ENCODE data around the gene FGD5.

FGD5 gene

GRCh38 chr3:14839236-14839635 is 20.5 kb downstream of the FGD5 start:
- no peak overlapping the region for H3K27ac ChIP-seq
- no peak for TF ChIP-seq ZFX (IDR thresholded peaks at IDR 0.05; ENCODE audit: borderline replicate concordance)
- TF ChIP-seq CTCF (IDR thresholded peaks at IDR 0.05): no peak

DNA sequence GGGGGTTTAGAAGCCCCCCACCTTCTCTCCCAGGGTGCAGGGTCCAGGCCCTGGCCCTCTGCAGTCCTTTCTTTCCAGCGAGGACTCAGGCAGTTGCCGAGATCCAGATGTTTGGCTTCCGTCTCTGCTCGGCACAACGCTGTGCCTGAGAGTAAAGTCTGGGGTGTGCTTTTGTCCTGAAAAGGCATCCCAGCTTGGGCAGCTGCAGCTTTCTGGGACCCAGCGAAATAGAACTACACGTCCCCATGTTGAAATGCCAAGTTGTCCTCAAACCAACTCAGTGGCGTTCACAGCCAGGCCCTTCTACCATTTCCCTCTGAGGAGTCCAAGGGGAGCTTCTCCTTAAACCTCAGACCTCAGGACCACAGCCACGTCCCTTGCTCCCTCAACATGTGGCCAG is 23.1 kb downstream of the FGD5 start:
- TF ChIP-seq ZFX (IDR thresholded peaks at IDR 0.05; ENCODE audit: borderline replicate concordance) (no peak), CTCF (IDR thresholded peaks at IDR 0.05) (no peak)
- no peak overlapping the region for H3K27ac ChIP-seq

- H3K27ac ChIP-seq: no peak overlapping the region
- no peak for TF ChIP-seq ZFX (IDR thresholded peaks at IDR 0.05; ENCODE audit: borderline replicate concordance)
- no peak for TF ChIP-seq CTCF (IDR thresholded peaks at IDR 0.05)
Measured at GRCh38 chr3:14842277-14842676, 23.5 kb downstream of the FGD5 start.

DNA sequence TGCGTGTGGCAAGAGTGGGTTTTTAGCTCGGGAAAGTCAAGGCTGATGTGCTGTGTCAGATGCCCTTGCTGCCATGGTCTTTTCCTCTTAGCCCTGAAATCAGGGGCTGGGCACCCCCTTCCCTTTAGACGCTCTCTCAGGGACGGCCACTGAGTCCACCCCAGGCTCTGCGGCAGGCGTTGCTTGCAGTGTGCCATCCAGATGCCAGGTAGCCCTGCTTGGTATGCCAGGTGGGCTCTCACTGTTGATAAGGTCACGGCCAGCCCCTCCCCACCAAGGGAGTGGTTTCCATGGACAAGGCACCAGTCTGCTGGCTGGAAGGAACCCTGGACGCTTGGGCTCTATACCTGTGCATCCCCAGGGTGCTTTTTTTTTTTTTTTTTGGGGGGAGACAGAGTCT is 24.6 kb downstream of the FGD5 start:
- no peak for TF ChIP-seq ZFX (IDR thresholded peaks at IDR 0.05; ENCODE audit: borderline replicate concordance)
- TF ChIP-seq CTCF (IDR thresholded peaks at IDR 0.05): no peak
- no peak overlapping the region for H3K27ac ChIP-seq

DNA sequence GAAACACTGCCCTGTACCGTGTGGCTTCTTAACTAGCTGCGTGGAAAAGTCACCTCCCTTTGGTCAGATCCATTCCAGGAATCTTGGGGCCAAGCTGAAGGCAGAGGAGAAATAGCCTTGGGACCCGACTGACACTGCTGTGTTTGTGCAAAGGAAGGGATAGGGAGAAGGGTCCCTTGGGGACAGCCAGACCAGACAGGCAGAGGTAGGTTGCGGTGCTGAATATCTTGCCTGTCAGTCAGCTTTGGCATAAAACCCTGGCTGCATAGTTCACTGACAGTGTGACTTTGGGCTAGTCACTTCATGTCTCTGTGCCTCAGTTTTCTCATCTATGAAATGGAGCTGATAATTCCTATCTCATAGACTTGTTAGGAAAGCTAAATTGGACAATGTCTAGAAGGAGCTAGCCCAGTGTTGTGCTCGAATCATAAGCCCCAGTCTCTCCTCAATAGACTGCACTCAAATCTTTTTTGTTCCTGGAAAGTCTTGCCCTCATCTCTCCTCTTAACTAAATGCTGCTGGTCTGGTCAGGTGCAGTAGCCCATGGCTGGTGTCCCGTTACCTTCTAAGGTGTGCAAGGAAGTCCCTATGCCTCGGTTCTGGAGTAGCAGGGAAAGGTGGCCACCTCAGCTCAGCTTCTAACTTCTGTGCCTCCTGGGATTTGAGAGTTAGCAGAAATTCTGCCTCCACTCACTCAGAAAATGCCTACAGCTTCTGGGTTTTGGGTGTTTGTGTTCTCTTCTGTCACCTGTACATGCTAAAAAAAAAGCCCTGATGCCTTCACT is 25.8 kb downstream of the FGD5 start:
- TF ChIP-seq CTCF (IDR thresholded peaks at IDR 0.05) (no peak), ZFX (IDR thresholded peaks at IDR 0.05; ENCODE audit: borderline replicate concordance) (no peak)
- no peak overlapping the region for H3K27ac ChIP-seq

- TF ChIP-seq CTCF (IDR thresholded peaks at IDR 0.05): no peak
- no peak overlapping the region for H3K27ac ChIP-seq
Measured at GRCh38 chr3:14845180-14845579, 26.4 kb downstream of the FGD5 start.

- TF ChIP-seq CTCF (IDR thresholded peaks at IDR 0.05) (no peak), ZFX (IDR thresholded peaks at IDR 0.05; ENCODE audit: borderline replicate concordance) (no peak)
- no peak overlapping the region for H3K27ac ChIP-seq
Measured at GRCh38 chr3:14845826-14846225, 27.1 kb downstream of the FGD5 start.
